A549 (cell line): ENCODE results near the gene SERPIND1. TPM values are rescaled to one million over a fixed set of nuclear protein-coding genes. Genes with fewer than 3 reads are reported as not detected.

Source experiments
- ATAC-seq, 2 experiments: fragments of 200-7000 bp in 1 of 2; fragments of >200 bp in 1 of 2; cut with Nextera tagmentation in 1 of 2; cut with Tn5 transposase in 1 of 2; 3 replicates each; pipeline versions ENCODE4 v1.8.0 to v1.9.1; 2018 to 2020; ENCODE audit warnings: mild to moderate bottlenecking in 1 of 2, moderate library complexity in 1 of 2
- CTCF ChIA-PET: fragments of 300-600 bp; sonication (Branson Sonifier 250); formaldehyde crosslinking; extraction: SDS; loops from one replicate; lab custom pipeline; 2021; ENCODE audit warnings: antibody characterized with exemption, inconsistent platforms; lab: Yijun Ruan, JAX
- POLR2A ChIA-PET: fragments of 350-600 bp; formaldehyde crosslinking; extraction: SDS; loops from one replicate; lab custom pipeline; 2021; ENCODE audit warnings: antibody characterized with exemption, inconsistent platforms; lab: Yijun Ruan, JAX
- DNase-seq, 2 experiments: peaks; one replicate each; pipeline versions ENCODE4 v3.0.0 to v3.0.0-alpha.2; 2011 to 2016; ENCODE audit warnings: low read depth in 1 of 2, low spot score in 1 of 2
- FAIRE-seq: peaks from 2 replicates; lab custom pipeline; 2011; peaks lifted over from hg19 to GRCh38; lab: Jason Lieb, UNC
- H3K27ac ChIP-seq, 2 experiments: fragments of >200 bp; sonication (Bioruptor Twin); formaldehyde crosslinking; 3 replicates each; pipeline ENCODE4 v1.5.1; 2016 to 2017
- H3K4me1 ChIP-seq: fragments of >200 bp; sonication (Bioruptor Twin); formaldehyde crosslinking; 3 replicates; pipeline ENCODE4 v1.6.1; 2016
- H3K4me2 ChIP-seq: fragments of >200 bp; sonication (Bioruptor Twin); formaldehyde crosslinking; 3 replicates; pipeline ENCODE4 v1.6.1; 2016
- H3K4me3 ChIP-seq: fragments of >200 bp; sonication (Bioruptor Twin); formaldehyde crosslinking; 3 replicates; pipeline ENCODE4 v1.5.1; 2016
- H3K9me3 ChIP-seq: fragments of >200 bp; sonication (Bioruptor Twin); formaldehyde crosslinking; 3 replicates; pipeline ENCODE4 v1.6.1; 2016
- CBX8 ChIP-seq: fragments of 200-600 bp; sonication (generic); IDR thresholded peaks from 2 replicates; pipeline ENCODE4 v1.6.1; 2016
- EHF ChIP-seq: fragments of 250-450 bp; sonication (Bioruptor Pico); IDR thresholded peaks from 2 replicates; pipeline ENCODE4 v1.5.0; 2020; ENCODE audit warnings: mild to moderate bottlenecking
- EHMT2 ChIP-seq: fragments of 200-600 bp; sonication (generic); IDR thresholded peaks from 2 replicates; pipeline ENCODE4 v1.6.1; 2016; ENCODE audit warnings: antibody characterized with exemption, low read depth, mild to moderate bottlenecking, moderate library complexity
- EP300 ChIP-seq, 2 experiments: fragments of >200 bp; sonication (Bioruptor Twin); formaldehyde crosslinking; IDR thresholded peaks; 2 replicates in 1 of 2; 3 replicates in 1 of 2; pipeline ENCODE4 v1.6.1; 2016 to 2017
- FOSB ChIP-seq: fragments of 250-450 bp; sonication (Bioruptor Pico); IDR thresholded peaks from 2 replicates; pipeline ENCODE4 v1.5.0; 2020; ENCODE audit warnings: mild to moderate bottlenecking, moderate library complexity
- FOSL2 ChIP-seq, 2 experiments: fragments of 450-650 bp in 1 of 2; fragments of >200 bp in 1 of 2; sonication (Bioruptor Twin) in 1 of 2; formaldehyde crosslinking; IDR thresholded peaks; 2 replicates each; pipeline versions ENCODE4 v1.5.0 to v1.6.1; 2016 to 2020; ENCODE audit warnings: mild to moderate bottlenecking in 1 of 2, moderate library complexity in 1 of 2
- FOXS1 ChIP-seq: fragments of 250-450 bp; sonication (Bioruptor Pico); IDR thresholded peaks from 2 replicates; pipeline ENCODE4 v1.5.0; 2020; ENCODE audit warnings: mild to moderate bottlenecking, moderate library complexity
- GATA3 ChIP-seq: IDR thresholded peaks from 2 replicates; pipeline ENCODE4 v1.6.1; 2012; ENCODE audit warnings: borderline replicate concordance
- HDAC2 ChIP-seq: fragments of 200-600 bp; sonication (generic); IDR thresholded peaks from 2 replicates; pipeline ENCODE4 v1.6.1; 2016
- JUNB ChIP-seq: fragments of >200 bp; sonication (Bioruptor Twin); formaldehyde crosslinking; IDR thresholded peaks from 2 replicates; pipeline ENCODE4 v1.6.1; 2016
- MAZ ChIP-seq: fragments of 150-350 bp; IDR thresholded peaks from 2 replicates; pipeline ENCODE4 v1.6.1; 2014; ENCODE audit warnings: antibody characterized with exemption, low read depth, low read length, borderline replicate concordance
- RCOR1 ChIP-seq: fragments of 150-350 bp; IDR thresholded peaks from 2 replicates; pipeline ENCODE4 v1.6.1; 2014; ENCODE audit warnings: antibody characterized with exemption, low read length, low read depth
- SMC3 ChIP-seq: fragments of >200 bp; sonication (Bioruptor Twin); formaldehyde crosslinking; IDR thresholded peaks from 3 replicates; pipeline ENCODE4 v1.6.1; 2018; ENCODE audit warnings: inconsistent platforms
- TP53 ChIP-seq: fragments of 250-450 bp; sonication (Bioruptor Pico); IDR thresholded peaks from 2 replicates; pipeline ENCODE4 v1.5.0; 2021; ENCODE audit warnings: mild to moderate bottlenecking, moderate library complexity
- ZC3H11A ChIP-seq: fragments of 450-650 bp; IDR thresholded peaks from 2 replicates; pipeline ENCODE4 v1.6.1; 2014; ENCODE audit warnings: antibody characterized with exemption, mild to moderate bottlenecking
- WGBS: methylation state at CpG from one replicate; pipeline ENCODE4 v1.1.6; 2017; ENCODE audit errors: missing lambda C conversion rate; 5-methylcytosine and 5-hydroxymethylcytosine counted together
- polyA plus RNA-seq, 4 experiments: library from polyadenylated mRNA; depleted of rRNA in 3 of 4; stranded (reverse); fragments of >200 nt; fragmentation: RNase III in 1 of 4; extraction: RNeasy Plus Mini Kit Qiagen cat#74134 plus additional on column Dnase treatment in 1 of 4; gene quantifications; 2 replicates in 3 of 4; 3 replicates in 1 of 4; pipeline ENCODE4 v1.2.3, GENCODE V29; 2011 to 2017
- TF ChIP-seq, protein P1 (sequence below): fragments of >200 bp; sonication (Bioruptor Twin); formaldehyde crosslinking; IDR thresholded peaks from 2 replicates; pipeline ENCODE4 v1.6.1; 2016
- TF ChIP-seq, protein P2 (sequence below): fragments of >200 bp; sonication (Bioruptor Twin); formaldehyde crosslinking; IDR thresholded peaks from 3 replicates; pipeline ENCODE4 v1.5.1; 2016
- TF ChIP-seq, protein P3 (sequence below): fragments of >200 bp; sonication (Bioruptor Twin); formaldehyde crosslinking; IDR thresholded peaks from 3 replicates; pipeline ENCODE4 v1.6.1; 2016
- TF ChIP-seq, protein P4 (sequence below): fragments of 450-650 bp; IDR thresholded peaks from 2 replicates; pipeline ENCODE4 v1.6.1; 2014; ENCODE audit warnings: antibody characterized with exemption
- TF ChIP-seq, protein P5 (sequence below): fragments of 200-600 bp; sonication (generic); IDR thresholded peaks from 2 replicates; pipeline ENCODE4 v1.6.1; 2016; ENCODE audit warnings: antibody characterized with exemption, mild to moderate bottlenecking, moderate library complexity

The SERPIND1 gene
- polyA plus RNA-seq, 2 of the 4 experiments (the other 2 are of a cell fraction): not detected

DNA sequence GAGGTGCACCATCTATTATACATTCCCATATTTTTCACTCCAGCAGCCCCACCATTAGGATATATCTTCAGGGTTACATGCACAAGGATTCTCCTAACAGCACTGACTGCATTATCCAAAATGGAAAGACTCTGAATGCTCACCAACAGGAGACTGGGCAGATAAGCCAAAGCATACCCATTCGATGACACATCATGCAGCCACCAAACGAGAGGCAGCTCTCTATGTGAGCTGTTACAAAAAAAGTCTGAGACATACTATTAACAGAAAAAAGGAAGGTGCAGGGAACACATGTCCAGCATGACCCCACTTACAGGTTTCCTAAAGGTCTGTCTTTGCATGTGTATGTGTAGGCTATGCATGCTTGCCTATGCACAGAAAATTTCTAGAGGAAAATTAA, 12.4 kb upstream of the SERPIND1 start:
- TF ChIP-seq, protein P1, sequence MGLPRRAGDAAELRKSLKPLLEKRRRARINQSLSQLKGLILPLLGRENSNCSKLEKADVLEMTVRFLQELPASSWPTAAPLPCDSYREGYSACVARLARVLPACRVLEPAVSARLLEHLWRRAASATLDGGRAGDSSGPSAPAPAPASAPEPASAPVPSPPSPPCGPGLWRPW: no peak
- TF ChIP-seq HDAC2 (no peak), GATA3 (no peak), MAZ (no peak), TP53 (CRISPR knock-in tag) (no peak), ZC3H11A (no peak), FOSL2 (IDR thresholded peaks at IDR 0.05) (no peak), FOSL2 (CRISPR knock-in tag; IDR thresholded peaks at IDR 0.05) (no peak), JUNB (no peak), EP300 (IDR thresholded peaks at IDR 0.05) (no peak), SMC3 (no peak), RCOR1 (no peak), FOXS1 (CRISPR knock-in tag) (no peak), EHMT2 (no peak), CBX8 (no peak), EHF (no peak), FOSB (CRISPR knock-in tag) (no peak)
- TF ChIP-seq, protein P2, sequence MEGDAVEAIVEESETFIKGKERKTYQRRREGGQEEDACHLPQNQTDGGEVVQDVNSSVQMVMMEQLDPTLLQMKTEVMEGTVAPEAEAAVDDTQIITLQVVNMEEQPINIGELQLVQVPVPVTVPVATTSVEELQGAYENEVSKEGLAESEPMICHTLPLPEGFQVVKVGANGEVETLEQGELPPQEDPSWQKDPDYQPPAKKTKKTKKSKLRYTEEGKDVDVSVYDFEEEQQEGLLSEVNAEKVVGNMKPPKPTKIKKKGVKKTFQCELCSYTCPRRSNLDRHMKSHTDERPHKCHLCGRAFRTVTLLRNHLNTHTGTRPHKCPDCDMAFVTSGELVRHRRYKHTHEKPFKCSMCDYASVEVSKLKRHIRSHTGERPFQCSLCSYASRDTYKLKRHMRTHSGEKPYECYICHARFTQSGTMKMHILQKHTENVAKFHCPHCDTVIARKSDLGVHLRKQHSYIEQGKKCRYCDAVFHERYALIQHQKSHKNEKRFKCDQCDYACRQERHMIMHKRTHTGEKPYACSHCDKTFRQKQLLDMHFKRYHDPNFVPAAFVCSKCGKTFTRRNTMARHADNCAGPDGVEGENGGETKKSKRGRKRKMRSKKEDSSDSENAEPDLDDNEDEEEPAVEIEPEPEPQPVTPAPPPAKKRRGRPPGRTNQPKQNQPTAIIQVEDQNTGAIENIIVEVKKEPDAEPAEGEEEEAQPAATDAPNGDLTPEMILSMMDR: no peak
- TF ChIP-seq, protein P3, sequence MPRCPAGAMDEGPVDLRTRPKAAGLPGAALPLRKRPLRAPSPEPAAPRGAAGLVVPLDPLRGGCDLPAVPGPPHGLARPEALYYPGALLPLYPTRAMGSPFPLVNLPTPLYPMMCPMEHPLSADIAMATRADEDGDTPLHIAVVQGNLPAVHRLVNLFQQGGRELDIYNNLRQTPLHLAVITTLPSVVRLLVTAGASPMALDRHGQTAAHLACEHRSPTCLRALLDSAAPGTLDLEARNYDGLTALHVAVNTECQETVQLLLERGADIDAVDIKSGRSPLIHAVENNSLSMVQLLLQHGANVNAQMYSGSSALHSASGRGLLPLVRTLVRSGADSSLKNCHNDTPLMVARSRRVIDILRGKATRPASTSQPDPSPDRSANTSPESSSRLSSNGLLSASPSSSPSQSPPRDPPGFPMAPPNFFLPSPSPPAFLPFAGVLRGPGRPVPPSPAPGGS: no peak
- TF ChIP-seq, protein P4, sequence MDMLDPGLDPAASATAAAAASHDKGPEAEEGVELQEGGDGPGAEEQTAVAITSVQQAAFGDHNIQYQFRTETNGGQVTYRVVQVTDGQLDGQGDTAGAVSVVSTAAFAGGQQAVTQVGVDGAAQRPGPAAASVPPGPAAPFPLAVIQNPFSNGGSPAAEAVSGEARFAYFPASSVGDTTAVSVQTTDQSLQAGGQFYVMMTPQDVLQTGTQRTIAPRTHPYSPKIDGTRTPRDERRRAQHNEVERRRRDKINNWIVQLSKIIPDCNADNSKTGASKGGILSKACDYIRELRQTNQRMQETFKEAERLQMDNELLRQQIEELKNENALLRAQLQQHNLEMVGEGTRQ: no peak
- TF ChIP-seq, protein P5, sequence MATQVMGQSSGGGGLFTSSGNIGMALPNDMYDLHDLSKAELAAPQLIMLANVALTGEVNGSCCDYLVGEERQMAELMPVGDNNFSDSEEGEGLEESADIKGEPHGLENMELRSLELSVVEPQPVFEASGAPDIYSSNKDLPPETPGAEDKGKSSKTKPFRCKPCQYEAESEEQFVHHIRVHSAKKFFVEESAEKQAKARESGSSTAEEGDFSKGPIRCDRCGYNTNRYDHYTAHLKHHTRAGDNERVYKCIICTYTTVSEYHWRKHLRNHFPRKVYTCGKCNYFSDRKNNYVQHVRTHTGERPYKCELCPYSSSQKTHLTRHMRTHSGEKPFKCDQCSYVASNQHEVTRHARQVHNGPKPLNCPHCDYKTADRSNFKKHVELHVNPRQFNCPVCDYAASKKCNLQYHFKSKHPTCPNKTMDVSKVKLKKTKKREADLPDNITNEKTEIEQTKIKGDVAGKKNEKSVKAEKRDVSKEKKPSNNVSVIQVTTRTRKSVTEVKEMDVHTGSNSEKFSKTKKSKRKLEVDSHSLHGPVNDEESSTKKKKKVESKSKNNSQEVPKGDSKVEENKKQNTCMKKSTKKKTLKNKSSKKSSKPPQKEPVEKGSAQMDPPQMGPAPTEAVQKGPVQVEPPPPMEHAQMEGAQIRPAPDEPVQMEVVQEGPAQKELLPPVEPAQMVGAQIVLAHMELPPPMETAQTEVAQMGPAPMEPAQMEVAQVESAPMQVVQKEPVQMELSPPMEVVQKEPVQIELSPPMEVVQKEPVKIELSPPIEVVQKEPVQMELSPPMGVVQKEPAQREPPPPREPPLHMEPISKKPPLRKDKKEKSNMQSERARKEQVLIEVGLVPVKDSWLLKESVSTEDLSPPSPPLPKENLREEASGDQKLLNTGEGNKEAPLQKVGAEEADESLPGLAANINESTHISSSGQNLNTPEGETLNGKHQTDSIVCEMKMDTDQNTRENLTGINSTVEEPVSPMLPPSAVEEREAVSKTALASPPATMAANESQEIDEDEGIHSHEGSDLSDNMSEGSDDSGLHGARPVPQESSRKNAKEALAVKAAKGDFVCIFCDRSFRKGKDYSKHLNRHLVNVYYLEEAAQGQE: no peak
- Histone ChIP-seq H3K4me2 (no peak overlapping the region), H3K9me3 (no peaks in the 10 kb centered on the region), H3K4me1 (no peaks in the 10 kb centered on the region), H3K27ac (no peak overlapping the region), H3K4me3 (no peak overlapping the region)
- no peak for DNase-seq
- no peak for FAIRE-seq
- WGBS: 69% methylated on average over 2 of the region's 2 CpGs
- no peak for ATAC-seq
- ChIA-PET CTCF (interaction anchor here (0.9 to 1.6 kb wide), 2 partner anchors 12 to 23 kb away, joined by 3 to 6 read pairs; partner anchors contain the start of gene SERPIND1), POLR2A (no interaction called here)
